Testis (tissue), 2 donors: ENCODE data around the gene C1R.

ENCODE experiments used
- POLR2A ChIP-seq: fragments of 450-650 bp; IDR thresholded peaks from one replicate; pipeline ENCODE4 v1.6.1; 2017; ENCODE audit warnings: antibody characterized with exemption, mild to moderate bottlenecking, moderate library complexity
- TF ChIP-seq, protein P1 (sequence below), 3 experiments: fragments of 450-650 bp in 2 of 3; fragments of 200-600 bp in 1 of 3; sonication (generic) in 1 of 3; IDR thresholded peaks; one replicate each; pipeline ENCODE4 v1.5.1; 2016 to 2019; ENCODE audit warnings: antibody characterized with exemption in 3 of 3, mild to moderate bottlenecking in 2 of 3, moderate library complexity in 1 of 3

DNA sequence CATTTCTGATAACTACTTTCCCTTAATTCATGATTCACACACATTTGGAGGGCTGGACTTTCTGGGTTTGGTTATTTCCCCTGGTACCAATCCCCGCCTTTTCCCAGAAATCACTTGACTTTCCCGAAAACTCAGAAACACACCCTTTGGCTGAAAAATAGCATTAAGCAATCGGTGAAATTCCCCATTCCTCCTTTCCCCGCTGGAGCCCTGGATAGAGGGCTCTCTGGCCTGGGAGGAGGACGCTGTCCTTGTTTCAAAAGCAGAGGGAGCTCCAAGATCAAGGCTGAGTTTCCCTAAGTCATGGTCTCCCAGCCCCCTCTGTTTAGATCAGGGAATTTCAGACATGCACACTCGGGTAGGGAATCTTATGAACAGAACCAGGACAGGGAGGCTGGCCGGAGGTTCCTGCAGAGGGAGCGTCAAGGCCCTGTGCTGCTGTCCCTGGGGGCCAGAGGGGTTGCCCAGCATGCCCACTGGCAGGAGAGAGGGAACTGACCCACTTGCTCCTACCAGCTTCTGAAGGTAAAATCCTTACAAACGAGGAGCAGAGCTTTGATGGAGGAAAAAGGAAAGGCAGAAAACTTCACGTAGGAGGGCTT lies 31.8 kb downstream of the C1R start, which contains the start of gene C1S:
- no peak for TF ChIP-seq POLR2A
- TF ChIP-seq, protein P1, sequence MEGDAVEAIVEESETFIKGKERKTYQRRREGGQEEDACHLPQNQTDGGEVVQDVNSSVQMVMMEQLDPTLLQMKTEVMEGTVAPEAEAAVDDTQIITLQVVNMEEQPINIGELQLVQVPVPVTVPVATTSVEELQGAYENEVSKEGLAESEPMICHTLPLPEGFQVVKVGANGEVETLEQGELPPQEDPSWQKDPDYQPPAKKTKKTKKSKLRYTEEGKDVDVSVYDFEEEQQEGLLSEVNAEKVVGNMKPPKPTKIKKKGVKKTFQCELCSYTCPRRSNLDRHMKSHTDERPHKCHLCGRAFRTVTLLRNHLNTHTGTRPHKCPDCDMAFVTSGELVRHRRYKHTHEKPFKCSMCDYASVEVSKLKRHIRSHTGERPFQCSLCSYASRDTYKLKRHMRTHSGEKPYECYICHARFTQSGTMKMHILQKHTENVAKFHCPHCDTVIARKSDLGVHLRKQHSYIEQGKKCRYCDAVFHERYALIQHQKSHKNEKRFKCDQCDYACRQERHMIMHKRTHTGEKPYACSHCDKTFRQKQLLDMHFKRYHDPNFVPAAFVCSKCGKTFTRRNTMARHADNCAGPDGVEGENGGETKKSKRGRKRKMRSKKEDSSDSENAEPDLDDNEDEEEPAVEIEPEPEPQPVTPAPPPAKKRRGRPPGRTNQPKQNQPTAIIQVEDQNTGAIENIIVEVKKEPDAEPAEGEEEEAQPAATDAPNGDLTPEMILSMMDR (IDR thresholded peaks at IDR 0.05) = peak; percentile 66 to 90 (median 86)
